Duodenal mucosa (tissue), 2 donors: ENCODE data around the gene OR4A16.

Experiments used
- H3K27ac ChIP-seq: one replicate; pipeline ENCODE4 v1.7.0; 2013; ENCODE audit warnings: low read depth, low read length
- H3K27me3 ChIP-seq, 2 donors: one replicate each; pipeline ENCODE4 v1.7.0; 2013; ENCODE audit warnings: low read length in 2 of 2, control low read depth in 1 of 2; ENCODE audit not compliant: insufficient read depth in 2 of 2, control insufficient read depth in 1 of 2
- H3K36me3 ChIP-seq, 2 donors: one replicate each; pipeline ENCODE4 v1.7.0; 2013; ENCODE audit warnings: low read length in 2 of 2, control low read depth in 1 of 2; ENCODE audit not compliant: insufficient read depth in 2 of 2, control insufficient read depth in 1 of 2
- H3K4me1 ChIP-seq, 2 donors: one replicate each; pipeline ENCODE4 v1.7.0; 2013; ENCODE audit warnings: low read length in 2 of 2, control low read depth in 1 of 2; ENCODE audit not compliant: insufficient read depth in 2 of 2, control insufficient read depth in 1 of 2
- H3K4me3 ChIP-seq, 2 donors: one replicate each; pipeline ENCODE4 v1.7.0; 2013; ENCODE audit warnings: low read length in 2 of 2, low read depth in 1 of 2
- H3K9ac ChIP-seq, 2 donors: one replicate each; pipeline ENCODE4 v1.7.0; 2013; ENCODE audit warnings: low read length in 2 of 2, low read depth in 1 of 2
- H3K9me3 ChIP-seq, 2 donors: one replicate each; pipeline ENCODE4 v1.7.0; 2013; ENCODE audit warnings: low read length in 2 of 2, control low read depth in 1 of 2; ENCODE audit not compliant: control insufficient read depth in 1 of 2

Gene OR4A16

GRCh38 chr11:55342901-55343300 lies at the start of gene OR4A16:
Gene OR4A16, plus strand, starts transcription at chr11:55343201. Its CDS starts 0 bp downstream, at chr11:55343201.
- Histone ChIP-seq H3K4me3 (no peak within 1 kb of the TSS), H3K27ac (no peak within 1 kb of the TSS), H3K9me3 (peaks cover 11 to 14% of the 10 kb centered on the region in 2 donors), H3K27me3 (no peaks in the 10 kb centered on the region), H3K36me3 (no peaks in the 10 kb centered on the region), H3K4me1 (no peaks in the 10 kb centered on the region), H3K9ac (no peak within 1 kb of the TSS)

- no peak overlapping the region for H3K4me3 ChIP-seq
- peaks cover 9 to 17% of the 10 kb centered on the region in 2 donors for H3K9me3 ChIP-seq
- no peak overlapping the region for H3K27ac ChIP-seq
- no peaks in the 10 kb centered on the region for H3K27me3 ChIP-seq
- no peaks in the 10 kb centered on the region for H3K4me1 ChIP-seq
- H3K36me3 ChIP-seq: no peaks in the 10 kb centered on the region
- H3K9ac ChIP-seq: no peak overlapping the region
These were observed 18.5 kb upstream of the OR4A16 start for GRCh38 chr11:55324500-55324899.

GRCh38 chr11:55345306-55345705 lies 2.3 kb downstream of the OR4A16 start:
- Histone ChIP-seq H3K9me3 (peaks cover 14 to 18% of the 10 kb centered on the region in 2 donors), H3K27me3 (no peaks in the 10 kb centered on the region)

GRCh38 chr11:55349032-55349431 lies 6.0 kb downstream of the OR4A16 start:
- no peak overlapping the region for H3K27ac ChIP-seq
- no peaks in the 10 kb centered on the region for H3K36me3 ChIP-seq
- H3K27me3 ChIP-seq: no peaks in the 10 kb centered on the region
- no peak overlapping the region for H3K9ac ChIP-seq
- peaks cover 10 to 12% of the 10 kb centered on the region in 2 donors for H3K9me3 ChIP-seq
- H3K4me1 ChIP-seq: no peaks in the 10 kb centered on the region
- H3K4me3 ChIP-seq: no peak overlapping the region

More at GRCh38 chr11:55345306-55345705, 2.3 kb downstream of the OR4A16 start:
- Histone ChIP-seq H3K27ac (no peak overlapping the region), H3K4me1 (no peaks in the 10 kb centered on the region), H3K4me3 (no peak overlapping the region), H3K9ac (no peak overlapping the region), H3K36me3 (no peaks in the 10 kb centered on the region)

GRCh38 chr11:55357560-55358184 lies 14.7 kb downstream of the OR4A16 start:
- no peaks in the 10 kb centered on the region for H3K36me3 ChIP-seq
- no peak overlapping the region for H3K9ac ChIP-seq
- no peaks in the 10 kb centered on the region for H3K4me1 ChIP-seq
- H3K4me3 ChIP-seq: no peak overlapping the region
- H3K27ac ChIP-seq: no peak overlapping the region
- peaks cover 14 to 24% of the 10 kb centered on the region in 2 donors for H3K9me3 ChIP-seq
- no peaks in the 10 kb centered on the region for H3K27me3 ChIP-seq

GRCh38 chr11:55367674-55368073 lies 24.7 kb downstream of the OR4A16 start, which contains the start of gene OR4A15:
Gene OR4A15, plus strand, starts transcription at chr11:55367974. Its CDS starts 0 bp downstream, at chr11:55367974.
- H3K36me3 ChIP-seq: no peaks in the 10 kb centered on the region
- no peak within 1 kb of the TSS for H3K9ac ChIP-seq
- H3K4me1 ChIP-seq: no peaks in the 10 kb centered on the region
- no peaks in the 10 kb centered on the region for H3K27me3 ChIP-seq
- H3K27ac ChIP-seq: no peak within 1 kb of the TSS
- no peak within 1 kb of the TSS for H3K4me3 ChIP-seq
- peaks cover 7 to 10% of the 10 kb centered on the region in 2 donors for H3K9me3 ChIP-seq
